ENCODE results near the gene PRM3.
A peak's percentile ranks its signal among the peaks of the same experiment; 100 is the strongest.
"Not testable (repeated sequence)": the region's sequence is repeated elsewhere in the genome, so short reads cannot be mapped to it uniquely, and the experiment has no call there.

The PRM3 gene

DNA sequence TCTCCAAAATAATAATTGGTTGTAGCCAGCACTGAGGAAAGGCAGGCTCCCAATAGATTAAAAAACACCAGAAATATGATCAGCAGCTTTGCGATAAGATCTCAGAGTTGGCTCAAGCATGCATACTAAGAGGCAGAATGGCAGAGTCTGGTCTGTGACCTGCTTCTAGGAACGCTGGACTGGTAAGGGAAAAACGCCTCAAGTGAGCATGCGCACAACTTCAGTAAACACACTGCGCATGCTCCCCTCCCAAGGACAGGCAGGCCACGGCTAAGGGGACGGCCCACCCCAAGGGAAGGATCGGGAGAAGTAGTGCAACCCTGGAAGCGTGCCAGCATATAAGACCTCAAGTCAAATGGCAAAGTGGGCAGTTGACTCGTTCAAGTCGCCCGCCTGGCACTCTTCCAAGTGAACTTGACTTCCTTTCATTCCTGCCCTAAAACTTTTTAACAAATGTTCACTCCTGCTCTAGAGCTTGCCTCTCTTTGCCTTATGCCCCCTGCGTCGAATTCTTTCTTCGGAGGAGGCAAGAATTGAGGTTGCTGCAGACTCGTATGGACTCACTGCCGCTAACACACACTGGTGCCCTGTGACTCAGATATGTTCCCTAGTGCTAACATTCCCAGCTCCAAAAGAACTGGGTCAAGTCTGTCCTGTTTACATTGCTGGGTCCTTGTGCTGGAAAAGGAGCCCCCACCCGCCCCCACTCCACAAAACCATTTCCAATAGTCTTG lies 30.1 kb upstream of the PRM3 start:
- no peak for DNase-seq (ENCODE audit: low spot score)

DNA sequence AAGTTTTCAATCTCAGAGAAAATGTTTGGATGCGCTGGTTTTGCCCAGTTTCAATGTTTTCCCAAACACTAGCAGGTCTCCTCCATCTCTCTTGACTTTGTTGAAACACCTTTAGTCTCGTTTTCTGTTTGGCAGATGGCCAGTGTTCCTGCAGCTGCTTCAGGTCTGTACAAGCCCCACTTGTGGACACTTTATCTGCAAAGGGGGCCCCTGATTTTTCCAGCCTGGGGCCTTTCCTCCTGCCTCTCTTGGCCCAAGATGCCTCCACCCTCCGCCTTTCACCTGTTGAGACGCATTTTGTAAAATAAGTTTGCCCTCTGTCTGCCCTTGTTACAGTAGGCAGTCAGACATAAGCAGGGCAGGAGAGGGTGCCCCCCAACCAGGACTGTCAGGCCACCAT lies 29.5 kb upstream of the PRM3 start:
- no peak for DNase-seq (ENCODE audit: low spot score)

DNA sequence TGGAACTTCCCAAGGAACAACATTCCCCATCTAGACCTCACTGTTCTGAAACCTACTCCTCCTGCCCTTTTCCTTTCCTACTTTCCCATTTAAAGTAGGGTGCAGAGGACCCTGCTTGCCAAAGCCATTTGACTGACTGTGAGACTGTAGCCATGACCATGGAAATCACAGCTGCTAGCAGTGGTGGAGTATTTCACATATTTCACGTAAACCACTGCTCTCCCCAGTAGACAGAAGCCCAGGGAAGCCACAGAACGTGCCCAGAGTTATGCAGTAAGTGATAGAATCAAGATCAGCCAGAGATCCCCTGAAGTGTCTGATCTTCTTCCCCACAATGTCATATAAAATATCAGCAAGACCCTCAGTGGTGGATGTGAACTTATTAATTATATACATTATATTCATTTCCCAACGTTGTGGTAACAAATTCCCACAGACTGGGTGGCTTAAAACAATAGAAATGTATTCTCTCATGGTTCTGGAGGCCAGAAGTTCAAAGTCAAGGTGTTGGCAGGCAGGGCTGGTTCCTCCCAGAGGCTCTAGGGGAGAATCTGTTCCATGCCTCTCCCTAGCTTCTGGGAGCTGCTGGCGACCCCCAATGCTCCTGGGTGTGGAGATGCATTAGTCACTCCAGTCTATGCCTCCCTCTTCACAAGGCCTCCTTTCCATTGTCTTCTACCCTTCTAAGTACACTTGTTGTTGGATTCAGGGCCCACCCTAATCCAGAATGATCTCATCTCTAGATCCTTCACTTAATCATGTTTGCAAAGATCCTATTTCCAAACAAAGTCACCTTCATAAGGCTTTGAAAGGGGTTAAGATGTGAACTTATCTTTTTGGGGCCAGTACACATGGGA lies 28.4 kb upstream of the PRM3 start:
- DNase-seq (ENCODE audit: low spot score): no peak

DNA sequence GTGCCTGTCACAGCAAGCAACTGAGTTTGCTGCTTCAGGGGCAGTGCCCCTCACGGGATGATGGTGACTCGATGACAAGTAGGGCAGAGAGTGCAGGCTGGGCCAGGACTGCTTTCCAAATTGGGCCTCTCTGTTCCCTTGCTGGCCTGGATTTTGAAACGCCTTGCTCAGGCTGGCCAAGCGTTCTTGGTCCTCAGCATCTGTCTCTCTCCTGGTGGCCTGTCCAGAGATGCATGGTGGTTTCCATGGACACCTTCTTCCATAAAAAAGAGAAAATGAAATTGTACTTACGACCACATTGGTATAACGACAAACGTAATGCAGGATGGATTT lies 27.1 kb upstream of the PRM3 start:
- no peak for DNase-seq (ENCODE audit: low spot score)

DNA sequence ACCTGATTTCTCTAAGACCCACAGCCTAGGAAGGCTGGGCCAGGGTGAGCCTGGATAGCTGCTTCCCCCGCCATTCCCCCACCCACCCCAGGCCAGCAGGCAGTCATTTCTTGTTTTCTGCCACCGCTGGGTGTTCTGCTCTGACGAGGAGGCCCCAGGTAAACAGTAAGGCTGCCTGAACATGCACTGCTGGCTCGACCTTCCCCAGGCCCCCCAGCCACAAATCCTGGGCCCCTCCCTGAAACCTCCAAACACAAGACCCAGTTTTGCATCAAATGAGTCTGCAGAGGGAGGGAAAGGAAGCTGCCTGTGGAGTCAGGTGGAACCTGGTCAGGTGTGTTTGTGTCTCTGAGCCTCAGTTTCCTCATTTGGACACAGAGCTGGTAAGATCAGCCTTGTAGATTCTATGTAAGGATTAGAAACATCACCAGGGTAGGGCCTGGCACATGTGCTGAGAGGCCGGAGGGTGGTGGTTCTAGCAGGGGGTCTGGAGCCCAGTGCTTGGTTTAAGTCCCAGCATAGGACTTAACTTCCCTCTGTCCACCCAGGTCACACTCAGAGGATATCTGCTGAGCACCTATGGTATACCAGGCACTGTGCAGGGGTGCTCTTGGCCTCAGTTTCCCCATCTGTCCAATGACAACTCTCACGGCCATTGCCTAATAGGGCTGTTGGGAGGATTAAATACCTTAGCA lies 26.6 kb upstream of the PRM3 start:
- no peak for DNase-seq (ENCODE audit: low spot score)

- not testable (repeated sequence) for DNase-seq (ENCODE audit: low spot score)
These were observed 25.6 kb upstream of the PRM3 start for GRCh38 chr16:11298950-11299547.

DNA sequence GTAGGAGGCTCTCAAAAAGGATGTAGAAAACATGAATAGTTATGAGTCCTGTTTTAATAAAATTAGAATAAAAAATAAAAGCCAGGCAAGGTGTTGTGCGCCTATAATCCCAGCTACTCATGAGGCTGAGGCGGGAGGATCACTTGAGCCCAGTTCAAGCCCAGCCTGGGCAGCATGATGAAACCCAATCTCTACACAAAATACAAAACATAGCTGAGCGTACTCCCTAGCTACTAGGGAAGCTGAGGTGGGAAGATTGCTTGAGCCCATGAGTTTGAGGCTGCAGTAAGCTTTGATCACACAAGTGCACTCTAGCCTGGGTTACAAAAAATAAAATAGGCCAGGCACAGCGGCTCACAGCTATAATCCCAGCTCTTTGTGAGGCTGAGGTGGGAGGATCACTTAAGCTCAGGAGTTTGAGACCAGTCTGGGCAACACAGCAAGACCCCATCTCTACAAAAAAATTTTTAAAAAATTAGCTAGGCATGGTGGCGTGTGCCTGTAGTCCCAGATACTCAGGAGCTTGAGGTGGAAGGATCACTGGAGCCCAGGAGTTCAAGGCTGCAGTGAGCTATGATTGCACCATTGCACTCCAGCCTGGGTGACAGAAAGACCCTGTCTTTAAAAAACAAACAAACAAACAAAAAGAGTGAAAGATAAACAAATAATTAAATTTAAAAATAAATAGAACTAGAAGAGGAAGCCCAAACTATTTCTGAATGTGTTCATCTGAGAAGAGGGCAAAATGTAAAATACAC lies 24.9 kb upstream of the PRM3 start:
- DNase-seq (ENCODE audit: low spot score): no peak

- DNase-seq (ENCODE audit: low spot score): peak; percentile 50
These were observed 24.2 kb upstream of the PRM3 start for GRCh38 chr16:11297492-11298142.

DNA sequence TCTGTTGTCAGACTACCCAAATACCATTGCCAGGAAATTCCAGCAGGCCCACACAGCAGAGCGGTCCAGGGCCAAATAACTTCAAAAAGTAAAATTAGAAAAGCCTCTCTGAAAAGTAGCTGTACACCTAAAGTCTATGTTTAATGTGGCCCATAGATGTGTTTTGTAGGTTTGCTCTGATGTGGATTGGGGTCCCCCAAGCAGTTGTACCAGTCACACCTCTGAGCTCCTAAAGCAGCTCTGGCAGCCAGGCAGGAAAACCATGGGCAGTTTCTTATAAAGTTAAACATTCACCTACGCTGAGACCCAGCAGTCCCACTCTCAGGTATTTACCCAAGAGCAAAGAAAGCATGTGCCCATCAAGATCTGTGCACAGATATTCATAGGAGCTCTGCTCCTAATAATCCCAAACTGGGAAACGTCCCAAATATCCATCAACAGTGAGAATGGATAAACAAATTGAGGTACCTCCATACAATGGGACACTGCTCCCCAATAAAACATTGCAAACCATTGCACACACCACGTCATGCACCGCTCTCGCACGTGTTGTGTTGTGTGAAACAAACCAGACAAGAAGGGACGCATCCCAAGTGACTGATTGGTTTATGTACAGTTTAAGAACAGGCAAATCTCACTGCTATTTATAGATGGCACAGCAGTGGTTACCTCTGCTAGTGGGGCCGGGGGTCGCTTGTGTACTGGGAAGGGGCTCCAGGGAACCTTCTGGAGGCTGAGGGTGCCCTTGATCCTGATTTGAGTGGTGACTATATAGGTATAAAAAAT lies 23.5 kb upstream of the PRM3 start:
- no peak for DNase-seq (ENCODE audit: low spot score)

GRCh38 chr16:11296351-11296705 lies 22.9 kb upstream of the PRM3 start:
- DNase-seq (ENCODE audit: low spot score): no peak

GRCh38 chr16:11295672-11296071 lies 22.2 kb upstream of the PRM3 start:
- DNase-seq (ENCODE audit: low spot score): no peak

GRCh38 chr16:11292076-11292748 lies 18.8 kb upstream of the PRM3 start:
- DNase-seq (ENCODE audit: low spot score): no peak

- DNase-seq (ENCODE audit: low spot score): no peak
These were observed 17.8 kb upstream of the PRM3 start for GRCh38 chr16:11291091-11291703.

DNA sequence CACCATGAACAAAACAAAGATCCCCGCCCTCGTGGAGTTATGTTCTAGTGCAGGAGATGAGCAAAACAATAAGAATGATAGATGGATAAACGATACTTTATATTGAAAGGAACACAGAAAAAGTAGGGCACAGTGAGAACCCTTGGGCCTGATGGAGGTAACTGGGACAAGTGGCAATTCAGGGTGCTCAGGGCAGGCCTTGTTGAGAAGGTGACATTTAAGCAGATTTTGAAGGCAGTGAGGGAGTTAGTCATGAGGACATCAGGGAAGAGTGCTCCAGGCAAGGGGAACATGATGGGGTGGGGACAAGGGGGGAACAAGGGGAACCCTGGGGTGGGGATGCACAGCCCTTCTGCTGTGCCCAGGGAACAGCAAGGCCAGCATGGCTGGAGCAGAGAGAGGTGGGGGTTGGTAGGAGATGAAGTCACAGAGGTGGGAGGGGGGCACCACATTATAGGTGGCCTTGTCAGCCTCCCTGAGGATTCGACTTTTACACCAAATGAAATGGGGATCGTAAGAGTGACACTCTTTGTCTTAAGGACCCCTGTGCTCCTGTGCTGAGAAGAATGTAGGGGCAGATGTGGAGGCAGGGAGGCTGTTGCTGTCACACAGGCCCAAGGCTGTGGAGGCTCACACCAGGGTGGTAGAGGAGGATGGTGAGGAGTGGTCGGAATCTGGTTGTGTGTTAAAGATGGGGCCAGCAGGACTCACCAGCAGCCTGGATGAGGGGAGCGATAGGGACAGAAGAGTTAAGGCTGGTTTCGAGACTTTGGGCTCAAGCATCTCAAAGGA lies 16.9 kb upstream of the PRM3 start:
- no peak for DNase-seq (ENCODE audit: low spot score)

- not testable (repeated sequence) for DNase-seq (ENCODE audit: low spot score)
These were observed 16.3 kb upstream of the PRM3 start for GRCh38 chr16:11289696-11290095.

DNA sequence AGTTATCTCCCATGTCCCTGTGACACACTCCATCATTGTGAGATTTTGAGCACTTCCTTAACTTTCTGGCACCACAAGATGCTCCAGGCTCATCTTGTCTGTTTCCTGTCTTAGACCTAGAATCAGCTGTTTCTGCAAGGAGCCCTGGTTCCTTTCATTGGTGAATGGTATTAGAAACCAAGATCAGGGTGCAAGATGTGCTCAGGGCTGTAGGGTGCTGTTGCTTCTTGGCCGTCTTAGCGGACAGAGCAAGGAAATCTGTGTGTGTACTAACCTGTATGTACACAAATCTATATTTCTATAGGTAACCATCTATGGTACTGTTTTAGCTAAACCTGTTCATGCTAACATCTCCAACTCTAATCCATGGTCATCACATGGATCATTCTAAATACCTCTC lies 15.8 kb upstream of the PRM3 start:
- no peak for DNase-seq (ENCODE audit: low spot score)

- no peak for DNase-seq (ENCODE audit: low spot score)
These were observed 12.4 kb upstream of the PRM3 start for GRCh38 chr16:11285842-11286241.

GRCh38 chr16:11283820-11284248 lies 10.4 kb upstream of the PRM3 start:
- DNase-seq (ENCODE audit: low spot score): no peak
